IgD-negative memory B cell (primary cell): ENCODE measurements around the gene LRP6. TPM values are rescaled to one million over a fixed set of nuclear protein-coding genes. Genes with fewer than 3 reads are reported as not detected.

Source experiments
- H3K27ac Mint-ChIP-seq, 3 donors: one replicate each; pipeline ENCODE4 v1.8.0; 2020 to 2022; ENCODE audit warnings: mild to moderate bottlenecking in 3 of 3, mixed read lengths in 3 of 3, moderate library complexity in 1 of 3
- H3K27me3 Mint-ChIP-seq: one replicate; pipeline ENCODE4 v1.8.0; 2021; ENCODE audit warnings: mixed read lengths
- H3K36me3 Mint-ChIP-seq: one replicate; pipeline ENCODE4 v1.8.0; 2020; ENCODE audit warnings: mild to moderate bottlenecking, mixed read lengths
- H3K4me1 Mint-ChIP-seq, 3 donors: one replicate each; pipeline ENCODE4 v1.8.0; 2020 to 2022; ENCODE audit warnings: mixed read lengths in 3 of 3, mild to moderate bottlenecking in 1 of 3
- H3K4me3 Mint-ChIP-seq, 4 donors: one replicate each; pipeline ENCODE4 v1.8.0; 2020 to 2022; ENCODE audit warnings: mild to moderate bottlenecking in 4 of 4, mixed read lengths in 4 of 4, moderate library complexity in 3 of 4
- H3K9me3 Mint-ChIP-seq, 3 donors: one replicate each; pipeline ENCODE4 v1.8.0; 2020 to 2021; ENCODE audit warnings: mixed read lengths in 3 of 3, mild to moderate bottlenecking in 1 of 3
- polyA plus RNA-seq: library from polyadenylated mRNA; unstranded; fragments of 300-500 nt; fragmentation: Illumina TruSeq; gene quantifications from one replicate; pipeline ENCODE4 v1.2.3, GENCODE V29; 2021

LRP6 gene
- polyA plus RNA-seq, 1 donor from 2014 or later, result not detected

DNA sequence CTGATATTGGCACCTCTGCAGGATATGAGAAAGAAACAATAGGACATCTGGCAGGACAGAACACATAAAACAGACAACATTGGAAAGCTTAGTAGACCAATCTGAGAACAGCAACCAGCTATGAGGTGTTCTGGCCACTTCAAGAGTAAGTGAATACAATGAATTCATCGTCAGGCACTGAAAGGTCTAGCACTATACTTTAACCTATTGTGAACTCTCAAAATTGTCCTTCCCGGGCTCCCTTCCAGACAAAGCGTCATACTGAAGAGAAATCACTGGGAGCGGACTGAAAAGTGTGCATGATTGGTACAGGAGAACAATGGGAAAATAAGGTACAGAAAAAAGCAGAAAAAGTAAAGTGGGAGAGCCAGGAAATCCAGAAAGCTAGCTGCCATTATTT lies 75.8 kb downstream of the LRP6 start:
- Mint-ChIP-seq H3K27ac (no peak overlapping the region), H3K36me3 (no peaks in the 10 kb centered on the region), H3K9me3 (peaks cover 0 to 3% (median 2%) of the 10 kb centered on the region in 3 donors), H3K4me1 (no peaks in the 10 kb centered on the region), H3K27me3 (peaks cover 11% of the 10 kb centered on the region), H3K4me3 (no peak overlapping the region)

DNA sequence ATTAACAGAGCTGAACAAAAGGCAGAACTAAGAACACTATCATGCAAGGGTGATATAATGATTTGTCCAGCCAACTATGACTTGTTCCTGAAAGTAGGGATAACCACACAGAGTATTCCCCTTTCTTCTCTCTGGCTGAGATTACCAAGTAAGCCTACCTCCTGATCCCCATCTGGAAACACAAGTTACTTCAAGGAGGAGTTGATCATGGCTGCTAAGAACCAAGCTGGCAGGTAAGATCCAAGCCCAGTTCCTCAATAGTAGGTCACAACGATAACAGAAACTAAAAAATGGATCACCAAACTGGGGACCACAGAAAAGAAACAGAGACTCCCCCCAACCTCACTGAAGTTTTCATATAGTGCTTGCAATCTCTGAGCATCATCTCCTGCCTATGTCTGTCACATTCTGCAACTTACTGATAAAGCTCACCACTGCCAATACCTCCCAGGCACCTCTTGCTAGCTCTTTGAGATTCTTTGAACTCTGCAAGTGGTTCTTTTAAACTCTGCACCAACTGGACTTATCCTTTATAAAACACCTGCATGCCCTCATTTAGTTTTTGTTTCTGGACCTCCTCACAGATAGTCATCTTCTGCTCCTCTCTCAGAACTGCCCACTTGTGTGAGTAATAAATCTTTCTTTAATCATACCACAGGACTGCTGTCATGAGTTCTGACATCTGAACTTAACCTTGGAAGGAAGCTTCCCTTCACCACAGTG lies 76.6 kb downstream of the LRP6 start:
- Mint-ChIP-seq H3K9me3 (peaks cover 0 to 3% (median 2%) of the 10 kb centered on the region in 3 donors), H3K27me3 (peaks cover 11% of the 10 kb centered on the region), H3K4me3 (no peak overlapping the region), H3K4me1 (no peaks in the 10 kb centered on the region), H3K27ac (peak overlapping the region in 1 of 3 donors; percentile 29), H3K36me3 (no peaks in the 10 kb centered on the region)

DNA sequence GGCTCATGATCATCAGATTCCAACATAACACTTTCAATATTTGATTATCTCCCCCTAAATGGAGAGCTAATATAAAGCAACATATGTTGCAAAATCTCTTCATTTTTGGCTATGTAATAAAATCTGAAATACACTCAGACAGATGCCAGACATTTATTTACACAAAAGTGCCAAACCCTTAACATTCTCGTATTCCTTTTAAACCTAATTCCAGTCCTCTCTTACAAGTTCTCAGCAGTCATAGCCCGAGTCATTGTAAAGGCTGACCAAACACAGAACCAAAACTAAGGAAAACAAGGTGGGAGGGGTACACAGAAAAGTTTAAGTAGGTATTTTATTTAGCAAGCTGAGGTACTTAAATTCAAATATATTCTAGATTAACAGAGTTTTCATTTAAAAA lies 81.4 kb downstream of the LRP6 start:
- H3K4me3 Mint-ChIP-seq, result no peak overlapping the region
- H3K9me3 Mint-ChIP-seq, result peaks cover 0 to 3% (median 0%) of the 10 kb centered on the region in 3 donors
- H3K27me3 Mint-ChIP-seq, result peaks cover 8% of the 10 kb centered on the region
- peak overlapping the region in 1 of 3 donors; percentile 52 for H3K27ac Mint-ChIP-seq
- no peaks in the 10 kb centered on the region for H3K4me1 Mint-ChIP-seq
- H3K36me3 Mint-ChIP-seq, result no peaks in the 10 kb centered on the region

DNA sequence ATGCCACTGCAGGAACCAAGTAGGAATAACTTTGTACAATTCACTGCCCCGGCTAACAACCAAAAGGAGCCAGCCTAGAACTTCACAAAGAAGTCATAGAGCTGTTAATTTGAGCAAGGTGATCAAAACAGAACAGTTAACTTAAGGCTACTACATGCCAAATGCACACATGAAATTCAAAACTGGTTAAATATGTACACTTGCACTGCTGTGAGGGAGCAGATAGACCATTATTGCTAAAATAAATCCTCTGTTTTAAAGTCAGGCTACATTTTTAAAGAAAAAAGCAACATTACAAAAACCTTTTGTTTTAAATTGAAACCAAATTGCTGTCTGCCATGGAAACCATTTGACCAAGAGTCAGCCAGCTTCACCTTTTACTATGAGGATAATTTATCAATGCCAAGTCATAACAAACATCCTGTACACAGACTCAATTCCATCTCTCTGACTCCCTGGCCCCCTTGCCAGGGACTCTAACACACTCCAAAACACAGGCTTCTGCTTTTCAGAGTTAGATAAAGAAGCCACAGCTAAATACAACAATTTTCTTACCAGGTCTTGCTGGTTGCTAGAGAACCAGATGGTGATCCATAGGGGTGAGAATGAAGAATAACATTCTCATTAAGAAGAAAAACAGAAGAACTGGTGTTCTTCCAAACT lies 84.0 kb downstream of the LRP6 start:
- Mint-ChIP-seq H3K36me3 (no peaks in the 10 kb centered on the region), H3K4me3 (no peak overlapping the region), H3K27ac (no peak overlapping the region), H3K4me1 (no peaks in the 10 kb centered on the region), H3K27me3 (peaks cover 7% of the 10 kb centered on the region), H3K9me3 (peaks cover 0 to 3% (median 0%) of the 10 kb centered on the region in 3 donors)

DNA sequence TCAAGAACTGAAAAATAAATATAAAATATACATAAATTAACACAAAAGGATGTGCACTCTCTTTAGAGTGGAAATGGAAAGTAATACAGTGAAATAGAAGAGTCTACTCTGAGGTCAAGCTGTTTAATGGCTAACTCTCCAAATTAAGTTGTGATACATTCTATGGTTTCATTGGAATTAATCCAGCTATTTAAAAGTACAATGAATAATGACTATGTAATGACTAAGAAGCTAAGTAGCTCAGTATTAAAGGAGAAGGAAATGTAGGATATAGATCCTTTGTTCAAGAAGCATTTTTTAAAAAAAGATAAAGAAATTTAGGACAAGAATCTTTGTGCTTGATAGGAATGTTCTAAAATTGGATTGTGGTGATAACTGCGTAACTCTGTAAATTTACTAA lies 85.3 kb downstream of the LRP6 start:
- H3K27me3 Mint-ChIP-seq, result peaks cover 7% of the 10 kb centered on the region
- no peaks in the 10 kb centered on the region for H3K4me1 Mint-ChIP-seq
- H3K36me3 Mint-ChIP-seq, result no peaks in the 10 kb centered on the region
- H3K4me3 Mint-ChIP-seq, result no peak overlapping the region
- no peak overlapping the region for H3K27ac Mint-ChIP-seq
- H3K9me3 Mint-ChIP-seq, result peaks cover 0 to 3% (median 0%) of the 10 kb centered on the region in 3 donors

DNA sequence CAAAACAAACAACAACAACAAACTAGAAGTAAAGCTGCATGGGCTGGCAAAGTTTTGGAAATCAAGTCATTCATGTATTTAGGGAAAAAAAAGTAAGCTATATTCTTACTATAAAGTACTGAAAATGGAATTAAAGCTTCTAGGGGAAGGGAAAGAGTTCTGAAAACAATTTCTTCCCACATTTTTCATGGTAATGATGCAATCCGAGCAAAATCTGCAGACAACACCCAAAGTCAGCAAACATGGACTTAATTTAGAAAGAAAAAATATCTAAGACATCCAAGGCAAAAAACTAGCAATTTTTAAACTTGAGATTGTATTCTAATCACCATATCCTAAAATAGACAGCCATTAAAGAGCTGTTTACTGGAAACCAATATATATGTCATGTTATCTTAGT lies 86.3 kb downstream of the LRP6 start:
- Mint-ChIP-seq H3K36me3 (no peaks in the 10 kb centered on the region), H3K4me3 (no peak overlapping the region), H3K27me3 (peaks cover 7% of the 10 kb centered on the region), H3K9me3 (peaks cover 0 to 3% (median 0%) of the 10 kb centered on the region in 3 donors), H3K4me1 (no peaks in the 10 kb centered on the region), H3K27ac (no peak overlapping the region)

DNA sequence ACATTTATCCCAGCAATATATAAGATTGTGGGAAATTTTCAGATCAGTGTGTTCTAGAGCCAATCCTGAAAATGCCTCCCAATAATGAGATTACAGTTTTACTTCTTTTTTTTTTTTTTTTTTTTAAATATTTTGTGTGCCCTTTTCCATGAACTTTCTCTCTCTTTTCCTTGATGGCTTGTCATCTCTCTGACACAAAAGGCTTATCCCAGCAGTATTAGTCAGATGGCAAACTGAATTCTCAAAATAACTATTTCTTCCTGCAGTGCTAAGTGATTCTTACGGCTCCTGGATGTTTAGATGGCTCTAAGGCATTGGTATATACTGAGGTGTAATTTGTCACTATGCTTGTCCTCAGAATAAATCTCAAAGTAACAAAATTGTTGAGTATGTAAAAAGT lies 86.7 kb downstream of the LRP6 start:
- H3K4me1 Mint-ChIP-seq, result no peaks in the 10 kb centered on the region
- no peak overlapping the region for H3K27ac Mint-ChIP-seq
- no peak overlapping the region for H3K4me3 Mint-ChIP-seq
- H3K9me3 Mint-ChIP-seq, result peaks cover 0 to 3% (median 0%) of the 10 kb centered on the region in 3 donors
- no peaks in the 10 kb centered on the region for H3K36me3 Mint-ChIP-seq
- H3K27me3 Mint-ChIP-seq, result peaks cover 7% of the 10 kb centered on the region

DNA sequence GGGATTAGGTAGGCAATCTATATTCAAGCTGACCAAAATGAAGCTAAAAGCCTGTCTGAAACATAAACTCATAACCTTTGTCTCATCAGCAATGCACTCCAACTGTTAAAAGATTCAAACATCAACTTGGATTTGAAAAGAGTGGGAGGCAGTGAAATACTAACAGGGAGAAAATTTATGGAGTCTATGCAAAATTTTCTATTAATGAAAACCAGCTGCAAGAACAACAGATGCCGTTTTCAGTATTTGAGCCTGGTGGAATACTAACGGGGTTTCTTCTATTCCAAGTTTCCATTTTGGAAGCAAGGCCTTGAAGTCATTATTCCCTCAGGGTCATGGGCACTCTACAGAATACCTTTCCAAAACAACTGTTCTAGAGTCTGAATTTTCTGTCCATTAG lies 88.3 kb downstream of the LRP6 start:
- Mint-ChIP-seq H3K9me3 (peaks cover 0 to 3% (median 0%) of the 10 kb centered on the region in 3 donors), H3K27me3 (peaks cover 7% of the 10 kb centered on the region), H3K27ac (no peak overlapping the region), H3K36me3 (no peaks in the 10 kb centered on the region), H3K4me1 (no peaks in the 10 kb centered on the region), H3K4me3 (no peak overlapping the region)

DNA sequence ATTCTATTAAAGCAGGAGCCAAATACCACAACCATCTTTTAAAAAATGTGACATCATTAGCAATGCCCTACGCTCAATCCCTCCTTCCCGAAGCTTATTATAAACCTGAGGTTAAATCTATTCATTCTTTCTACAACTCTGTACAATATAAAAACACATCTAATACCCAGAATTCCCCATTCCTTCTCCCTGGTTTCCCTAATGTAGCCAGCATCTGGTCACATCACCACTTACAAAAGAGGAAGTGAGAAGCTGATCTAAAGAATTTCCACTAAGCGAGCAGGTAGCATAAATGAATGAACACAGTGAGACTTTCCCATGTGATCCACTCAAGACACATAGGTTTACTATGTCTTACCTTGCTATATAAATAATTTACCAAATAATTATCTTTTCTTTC lies 90.4 kb downstream of the LRP6 start:
- Mint-ChIP-seq H3K27me3 (peaks cover 4% of the 10 kb centered on the region), H3K4me3 (no peak overlapping the region), H3K36me3 (no peaks in the 10 kb centered on the region), H3K27ac (no peak overlapping the region), H3K4me1 (no peaks in the 10 kb centered on the region), H3K9me3 (peaks cover 0 to 3% (median 0%) of the 10 kb centered on the region in 3 donors)

DNA sequence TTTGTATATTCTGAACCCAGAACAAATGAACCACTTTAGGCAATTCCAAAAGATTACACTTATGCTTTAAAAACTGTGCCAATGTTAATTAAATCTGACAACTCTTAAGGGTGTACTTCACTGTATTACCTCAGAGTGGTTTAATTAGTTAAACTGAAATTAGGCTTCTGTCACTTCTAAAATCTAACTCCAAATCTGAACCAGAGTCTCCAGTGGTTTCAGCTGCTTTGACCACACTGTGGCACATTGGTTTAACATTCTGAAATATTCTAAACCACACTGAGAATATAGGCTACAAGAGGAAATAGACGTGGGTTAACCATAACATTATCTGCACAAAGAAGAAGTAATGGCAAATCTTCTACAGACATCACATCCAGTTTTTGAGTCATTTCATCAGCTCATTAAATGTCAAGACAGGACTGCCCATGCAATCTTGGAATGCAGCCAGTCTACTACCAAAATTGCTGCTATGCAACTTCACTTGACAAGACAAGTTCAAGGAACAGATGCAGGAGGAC lies 94.8 kb downstream of the LRP6 start:
- Mint-ChIP-seq H3K36me3 (no peaks in the 10 kb centered on the region), H3K4me1 (no peaks in the 10 kb centered on the region), H3K27me3 (no peaks in the 10 kb centered on the region)

DNA sequence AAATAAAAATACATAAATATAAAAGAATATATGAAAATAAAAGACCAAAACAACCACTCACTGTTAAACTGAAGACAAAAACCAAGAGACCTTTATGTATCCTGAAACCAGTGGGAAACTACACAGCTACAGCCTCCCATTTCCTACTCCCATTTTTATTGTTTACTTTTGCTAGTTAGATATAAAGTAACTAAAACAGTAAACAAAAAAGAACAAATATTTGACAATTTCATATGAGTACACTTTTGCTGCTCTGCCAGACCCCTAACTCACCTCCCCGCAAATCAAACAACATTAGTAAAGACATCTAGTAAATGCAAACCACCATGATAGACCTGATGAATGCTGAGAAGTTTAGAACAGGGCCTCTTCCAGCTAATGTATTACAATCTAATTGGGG lies 99.0 kb downstream of the LRP6 start:
- Mint-ChIP-seq H3K4me3 (no peak overlapping the region), H3K9me3 (no peaks in the 10 kb centered on the region), H3K4me1 (no peaks in the 10 kb centered on the region), H3K27ac (no peak overlapping the region), H3K27me3 (no peaks in the 10 kb centered on the region), H3K36me3 (peaks cover 2% of the 10 kb centered on the region)

More for the DNA sequence above, 94.8 kb downstream of the LRP6 start:
- no peak overlapping the region for H3K27ac Mint-ChIP-seq
- H3K9me3 Mint-ChIP-seq, result no peaks in the 10 kb centered on the region
- no peak overlapping the region for H3K4me3 Mint-ChIP-seq

DNA sequence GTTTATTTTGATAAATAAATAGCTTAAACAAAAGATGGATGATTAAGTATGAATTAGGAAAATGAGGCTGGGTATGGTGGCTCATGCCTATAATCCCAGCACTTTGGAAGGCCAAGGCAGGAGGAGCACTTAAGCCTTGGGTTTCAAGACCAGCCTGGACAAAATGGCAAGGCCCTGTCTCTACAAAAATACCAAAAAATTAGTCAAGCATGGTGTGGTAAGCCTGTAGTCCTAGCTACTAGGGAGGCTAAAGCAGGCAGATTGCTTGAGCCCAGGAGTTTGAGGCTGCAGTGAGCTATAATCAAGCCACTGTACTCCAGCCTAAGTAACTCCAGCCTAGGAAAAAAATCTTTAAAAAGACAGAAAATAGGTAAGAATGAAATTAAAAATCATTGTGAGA lies 100.1 kb downstream of the LRP6 start:
- H3K36me3 Mint-ChIP-seq, result peaks cover 2% of the 10 kb centered on the region
- no peaks in the 10 kb centered on the region for H3K4me1 Mint-ChIP-seq
- no peaks in the 10 kb centered on the region for H3K9me3 Mint-ChIP-seq
- no peaks in the 10 kb centered on the region for H3K27me3 Mint-ChIP-seq
- H3K27ac Mint-ChIP-seq, result no peak overlapping the region
- no peak overlapping the region for H3K4me3 Mint-ChIP-seq

DNA sequence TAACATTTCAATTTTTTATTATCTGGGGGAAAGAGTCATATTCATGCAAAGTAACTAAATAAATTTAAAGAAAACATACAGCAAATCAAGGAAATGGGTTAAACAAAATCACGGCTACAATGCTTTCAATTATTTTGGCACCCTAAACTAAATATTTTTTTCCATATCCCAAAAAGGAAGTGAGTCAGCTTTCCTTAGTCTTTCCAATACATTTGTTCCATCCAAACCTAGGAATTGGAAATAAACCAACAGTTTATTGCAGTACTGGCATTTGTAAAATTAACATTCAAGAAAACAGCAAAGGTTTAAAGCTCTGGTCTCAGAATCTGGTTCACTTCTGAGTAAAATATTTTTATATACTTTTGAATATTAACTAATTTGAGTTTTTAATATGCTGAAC lies 106.9 kb downstream of the LRP6 start:
- H3K36me3 Mint-ChIP-seq, result no peaks in the 10 kb centered on the region
- no peaks in the 10 kb centered on the region for H3K4me1 Mint-ChIP-seq
- no peaks in the 10 kb centered on the region for H3K9me3 Mint-ChIP-seq
- no peak overlapping the region for H3K27ac Mint-ChIP-seq
- H3K27me3 Mint-ChIP-seq, result peaks cover 2% of the 10 kb centered on the region
- no peak overlapping the region for H3K4me3 Mint-ChIP-seq

DNA sequence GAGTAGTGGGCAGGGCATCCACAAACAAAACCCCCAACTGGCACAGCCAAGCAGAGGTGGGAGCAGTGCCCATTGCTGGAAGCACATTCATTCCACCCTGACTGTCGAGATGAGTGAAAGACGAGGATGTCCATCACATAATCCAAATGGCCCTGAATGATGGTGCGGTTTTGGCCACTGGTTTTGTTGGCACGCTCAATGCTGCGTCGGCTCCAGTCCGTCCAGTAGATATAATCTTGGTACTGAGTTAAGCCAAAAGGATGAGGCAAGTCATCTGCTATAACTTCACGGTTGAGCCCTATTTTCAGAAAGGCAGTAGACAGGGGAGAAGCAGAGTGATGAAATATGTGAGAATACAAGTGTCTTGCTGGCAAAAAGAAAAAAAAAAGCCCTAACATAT lies 108.0 kb downstream of the LRP6 start:
- Mint-ChIP-seq H3K27me3 (peaks cover 2% of the 10 kb centered on the region), H3K4me3 (no peak overlapping the region), H3K27ac (no peak overlapping the region), H3K36me3 (no peaks in the 10 kb centered on the region), H3K9me3 (no peaks in the 10 kb centered on the region), H3K4me1 (no peaks in the 10 kb centered on the region)

DNA sequence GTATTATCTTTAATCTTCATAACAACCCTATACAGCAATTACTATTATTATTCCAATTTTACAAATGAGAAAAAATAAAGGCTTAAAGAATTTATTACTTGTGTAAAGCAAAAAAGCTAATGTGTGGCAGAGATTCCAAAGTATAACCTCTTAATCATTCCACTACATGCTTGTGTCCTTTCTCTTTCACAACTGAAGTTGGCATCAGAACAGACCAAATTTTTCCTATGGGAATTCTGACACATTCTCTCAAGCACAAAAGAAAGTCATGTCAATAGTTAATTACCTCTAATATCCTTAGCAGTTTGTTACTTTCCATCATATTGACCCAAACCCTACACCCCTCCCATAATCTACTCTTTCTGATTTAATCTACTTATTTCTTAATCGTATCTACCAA lies 109.4 kb downstream of the LRP6 start:
- H3K9me3 Mint-ChIP-seq, result no peaks in the 10 kb centered on the region
- H3K27ac Mint-ChIP-seq, result no peak overlapping the region
- no peaks in the 10 kb centered on the region for H3K4me1 Mint-ChIP-seq

DNA sequence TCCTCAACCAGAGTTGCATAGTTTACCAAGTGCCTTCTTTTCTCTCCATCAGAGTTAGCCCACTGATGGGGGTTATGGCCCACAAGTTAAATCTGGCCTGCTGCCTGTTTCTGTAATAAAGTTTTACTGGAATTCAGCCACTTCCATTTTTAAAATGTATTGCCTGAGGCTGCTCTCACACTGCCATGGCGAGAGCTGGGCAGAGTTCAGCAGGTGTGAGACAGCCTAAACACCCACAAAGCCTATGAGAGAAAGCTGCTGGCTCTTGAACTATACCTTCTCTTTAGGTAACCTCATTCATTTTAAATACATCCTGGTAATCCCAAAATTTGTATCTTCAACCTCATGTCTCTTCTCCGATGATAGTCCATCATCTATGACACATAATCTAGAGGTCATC lies 110.0 kb downstream of the LRP6 start:
- no peak overlapping the region for H3K27ac Mint-ChIP-seq
- no peaks in the 10 kb centered on the region for H3K9me3 Mint-ChIP-seq
- no peak overlapping the region for H3K4me3 Mint-ChIP-seq
- H3K27me3 Mint-ChIP-seq, result peaks cover 2% of the 10 kb centered on the region
- H3K36me3 Mint-ChIP-seq, result no peaks in the 10 kb centered on the region
- no peaks in the 10 kb centered on the region for H3K4me1 Mint-ChIP-seq

More for the DNA sequence above, 109.4 kb downstream of the LRP6 start:
- H3K4me3 Mint-ChIP-seq, result no peak overlapping the region
- no peaks in the 10 kb centered on the region for H3K36me3 Mint-ChIP-seq
- peaks cover 2% of the 10 kb centered on the region for H3K27me3 Mint-ChIP-seq
